ENCODE data around the gene SMIM45.

The SMIM45 gene

DNA sequence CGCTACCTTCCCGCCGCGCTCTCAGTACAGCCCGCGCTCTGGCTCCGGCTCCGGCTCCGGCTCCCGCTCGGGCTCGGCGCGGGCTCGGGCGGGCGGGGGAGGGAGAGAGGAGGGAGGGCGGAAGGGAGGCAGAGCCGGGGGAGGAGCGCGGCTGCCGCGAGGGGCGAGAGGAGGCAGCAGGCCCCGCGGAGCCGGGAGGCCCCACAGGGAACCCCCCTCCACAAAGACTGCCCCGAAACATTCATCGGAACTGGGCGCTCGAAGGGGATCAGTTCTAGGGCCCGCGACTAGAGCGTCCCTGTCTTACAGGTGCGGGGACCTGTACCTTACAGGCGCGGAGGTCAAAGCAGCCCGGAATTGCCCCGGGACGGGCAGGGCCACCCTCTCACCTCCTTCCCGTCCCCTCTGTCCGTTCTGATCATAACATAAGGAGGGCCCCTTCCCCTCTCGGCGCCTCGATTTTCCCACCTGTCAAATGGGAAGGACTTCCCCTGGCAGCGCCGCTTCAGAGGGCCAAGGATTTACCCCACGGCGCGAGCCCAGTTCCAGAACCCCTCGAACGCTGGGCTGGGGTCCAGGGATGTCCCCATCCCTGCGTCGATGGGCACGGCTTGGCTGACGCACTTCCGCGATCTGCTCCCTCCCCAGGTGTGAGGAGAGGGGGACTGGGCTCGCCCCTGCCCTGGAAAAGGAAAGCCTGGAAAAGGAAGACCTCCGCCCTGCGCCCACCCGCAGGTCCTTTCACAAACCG, 36.7 kb upstream of the SMIM45 start, which contains the start of gene SHISA8:
Gene SHISA8 (minus strand): TSS at position 40 of the 751 bp plus-strand sequence. CDS start 407 bp downstream, outside the sequence.
- H3K4me3 ChIP-seq (ENCODE audit: low read length): no peak within 1 kb of the TSS
- no peak for DNase-seq (ENCODE audit: low read depth, low spot score)

DNA sequence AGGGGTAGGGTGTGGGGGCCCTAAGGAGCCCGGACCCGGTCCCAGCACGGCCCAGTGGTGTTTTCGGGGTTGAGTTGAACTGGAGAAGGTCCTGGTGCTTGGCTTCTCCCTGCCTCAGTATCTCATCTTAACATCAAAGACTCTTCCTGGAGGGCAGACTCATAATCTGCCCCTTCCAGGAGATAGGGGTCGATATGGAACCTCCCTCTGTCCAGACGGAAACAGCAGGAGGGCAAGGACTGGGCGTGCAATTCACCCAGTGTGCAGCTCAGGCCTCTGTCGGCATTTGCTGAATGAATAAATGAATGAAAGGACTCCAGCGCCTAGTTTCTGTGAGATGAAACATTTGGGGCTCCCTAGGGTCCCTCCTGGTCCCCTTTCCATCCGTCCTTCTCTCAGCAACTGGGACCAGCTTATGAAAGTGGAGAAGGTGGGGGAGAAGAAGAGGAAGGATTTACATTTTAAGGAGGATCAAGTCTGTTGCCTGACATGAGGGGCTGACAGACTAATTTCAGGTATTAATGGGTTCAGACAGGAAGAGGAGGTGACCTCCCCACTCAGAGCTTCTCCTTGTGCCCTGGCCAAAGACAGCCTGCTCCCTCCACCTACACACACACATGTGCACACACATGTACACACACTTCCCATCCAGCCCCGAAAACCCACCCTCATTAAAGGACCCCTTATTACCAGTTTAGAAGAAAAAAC, 36.0 kb upstream of the SMIM45 start:
- no peak overlapping the region for H3K4me3 ChIP-seq (ENCODE audit: low read length)

DNA sequence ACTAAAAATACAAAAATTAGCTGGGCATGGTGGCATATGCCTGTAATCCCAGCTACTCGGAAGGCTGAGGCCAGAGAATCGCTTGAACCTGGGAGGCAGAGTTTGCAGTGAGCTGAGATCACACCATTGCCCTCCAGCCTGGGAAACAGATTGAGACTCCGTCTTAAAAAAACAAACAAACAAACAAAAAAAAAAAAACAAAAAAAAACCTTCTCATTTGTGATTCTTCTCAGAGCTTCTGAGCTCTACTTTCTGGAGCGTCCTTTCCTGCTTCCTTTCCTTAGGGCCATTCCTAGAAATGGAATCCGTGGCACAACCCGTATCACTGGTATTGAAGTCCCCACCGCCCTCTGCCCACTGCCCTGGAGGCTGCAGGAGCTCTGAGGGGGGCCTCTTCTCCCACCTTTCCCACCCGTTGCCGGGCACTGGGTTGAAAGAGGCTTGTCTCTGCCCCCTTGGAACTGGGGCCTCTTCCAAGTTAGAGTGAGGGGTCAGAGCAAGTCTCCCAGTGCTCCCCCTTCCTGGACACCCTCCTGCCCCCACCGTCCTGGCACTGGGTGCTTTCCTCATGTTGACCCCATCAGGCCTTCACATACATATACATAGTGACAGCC, 35.1 kb upstream of the SMIM45 start:
- no peak overlapping the region for H3K4me3 ChIP-seq (ENCODE audit: low read length)
- DNase-seq (ENCODE audit: low read depth, low spot score): no peak

More for the DNA sequence above, 36.0 kb upstream of the SMIM45 start:
- DNase-seq (ENCODE audit: low read depth, low spot score): no peak

DNA sequence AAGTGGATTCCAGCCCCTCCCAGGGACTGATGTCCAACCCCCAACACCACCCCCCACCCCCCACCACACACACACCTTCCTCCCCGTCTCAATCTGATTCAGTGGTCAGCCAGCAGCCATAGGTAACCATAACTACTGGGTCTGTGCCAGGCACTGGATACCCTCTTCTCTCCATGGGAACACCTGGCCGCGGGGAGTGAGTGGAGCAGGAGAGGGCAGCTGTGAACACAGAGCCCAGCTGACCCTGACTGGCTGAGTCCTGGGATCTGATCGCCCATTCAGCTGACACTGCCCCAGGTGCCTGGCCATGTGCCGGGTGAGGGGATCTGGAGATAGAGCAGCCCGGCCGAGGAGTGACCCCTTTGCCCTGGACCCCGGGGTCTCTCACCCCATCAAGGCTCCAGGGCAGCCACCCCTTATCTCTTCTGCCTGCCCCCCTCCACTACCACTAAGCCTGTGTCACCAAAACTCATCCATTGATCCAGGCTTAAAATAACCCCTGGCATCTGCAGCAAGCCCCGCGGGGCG, 34.5 kb upstream of the SMIM45 start:
- DNase-seq (ENCODE audit: low read depth, low spot score): no peak
- no peak overlapping the region for H3K4me3 ChIP-seq (ENCODE audit: low read length)

DNA sequence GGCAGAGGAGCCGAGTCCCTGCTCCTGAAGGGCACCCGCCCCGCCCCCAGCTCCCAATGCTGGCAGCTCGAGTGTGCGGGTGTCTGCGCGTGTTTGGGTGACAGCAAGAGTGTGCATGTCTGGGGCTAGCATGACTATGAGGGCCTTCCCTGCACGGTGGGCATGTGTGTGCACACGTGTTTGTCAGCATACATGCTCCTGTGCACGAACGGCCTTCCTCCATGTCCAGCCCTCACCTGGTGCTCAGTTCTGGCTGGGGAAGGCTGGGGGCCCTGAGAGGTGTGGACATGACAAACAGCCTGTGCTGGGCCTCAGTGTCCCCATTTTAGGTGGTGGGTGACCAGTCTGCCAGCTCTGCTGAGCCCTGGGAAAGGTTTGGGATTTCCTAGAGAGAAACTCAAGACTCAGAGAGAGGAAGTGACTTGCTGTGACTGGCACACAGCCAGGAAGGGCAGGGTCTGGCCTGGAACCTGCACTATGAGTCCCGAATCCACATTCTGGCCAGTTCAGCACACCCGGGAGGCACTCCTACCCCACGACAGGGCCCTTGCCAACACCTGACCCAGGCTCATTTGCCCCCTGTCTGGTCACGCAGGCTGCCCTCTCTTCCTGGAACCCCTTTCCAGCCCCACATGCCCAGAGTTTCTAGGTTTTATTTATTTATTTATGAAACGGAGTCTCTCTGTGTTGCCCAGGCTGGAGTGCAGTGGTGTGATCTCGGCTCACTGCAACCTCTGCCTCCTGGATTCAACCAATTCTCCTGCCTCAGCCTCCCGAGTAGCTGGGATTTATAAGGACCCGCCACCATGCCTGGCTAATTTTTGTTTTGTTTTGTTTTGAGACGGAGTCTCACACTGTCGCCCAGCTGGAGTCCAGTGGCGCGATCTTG, 33.8 kb upstream of the SMIM45 start:
- DNase-seq (ENCODE audit: low read depth, low spot score): no peak
- no peak overlapping the region for H3K4me3 ChIP-seq (ENCODE audit: low read length)

DNA sequence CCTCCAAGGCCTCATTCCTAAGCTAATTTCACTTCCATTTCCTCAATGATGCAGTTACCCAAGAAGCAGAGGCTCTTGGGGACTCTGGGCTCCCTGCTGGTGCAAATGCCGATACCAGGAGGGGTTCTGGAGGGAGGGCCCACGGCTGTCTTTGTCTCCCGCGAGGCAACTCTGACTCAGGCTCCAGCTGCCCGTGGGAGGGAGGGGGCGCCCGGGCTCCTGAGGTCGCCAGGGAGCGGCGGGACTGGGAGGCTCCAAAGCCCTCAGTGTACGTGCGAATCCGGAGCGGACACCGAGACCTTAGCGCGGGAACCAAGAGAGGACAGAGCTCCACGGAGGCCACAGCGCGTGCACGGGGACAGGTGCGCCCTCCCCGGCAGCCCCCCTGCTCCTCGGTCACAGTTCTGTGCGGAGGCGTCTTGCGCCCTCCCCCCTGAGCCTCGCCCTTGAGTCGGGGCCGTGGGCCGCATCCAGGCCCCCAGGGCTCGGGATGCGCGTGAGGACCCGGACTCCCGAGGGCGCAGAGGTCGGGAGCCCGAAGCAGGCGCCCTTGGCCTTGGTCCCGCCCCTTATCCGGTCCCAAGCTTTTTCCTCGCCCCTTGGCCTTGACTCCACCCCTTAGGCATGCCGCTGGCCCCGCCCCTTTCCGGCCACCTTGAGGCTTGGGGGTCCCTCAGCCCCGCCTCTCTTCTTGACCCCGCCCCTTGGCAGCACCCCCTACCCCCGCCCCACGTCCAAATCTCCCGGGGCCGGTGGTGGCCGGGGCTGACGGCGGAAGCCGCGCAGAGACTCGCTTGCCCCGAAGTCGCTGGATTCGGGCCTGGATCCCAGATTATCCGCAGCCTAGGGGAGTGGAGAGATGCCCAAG, 32.4 kb upstream of the SMIM45 start:
- no peak overlapping the region for H3K4me3 ChIP-seq (ENCODE audit: low read length)
- no peak for DNase-seq (ENCODE audit: low read depth, low spot score)

DNA sequence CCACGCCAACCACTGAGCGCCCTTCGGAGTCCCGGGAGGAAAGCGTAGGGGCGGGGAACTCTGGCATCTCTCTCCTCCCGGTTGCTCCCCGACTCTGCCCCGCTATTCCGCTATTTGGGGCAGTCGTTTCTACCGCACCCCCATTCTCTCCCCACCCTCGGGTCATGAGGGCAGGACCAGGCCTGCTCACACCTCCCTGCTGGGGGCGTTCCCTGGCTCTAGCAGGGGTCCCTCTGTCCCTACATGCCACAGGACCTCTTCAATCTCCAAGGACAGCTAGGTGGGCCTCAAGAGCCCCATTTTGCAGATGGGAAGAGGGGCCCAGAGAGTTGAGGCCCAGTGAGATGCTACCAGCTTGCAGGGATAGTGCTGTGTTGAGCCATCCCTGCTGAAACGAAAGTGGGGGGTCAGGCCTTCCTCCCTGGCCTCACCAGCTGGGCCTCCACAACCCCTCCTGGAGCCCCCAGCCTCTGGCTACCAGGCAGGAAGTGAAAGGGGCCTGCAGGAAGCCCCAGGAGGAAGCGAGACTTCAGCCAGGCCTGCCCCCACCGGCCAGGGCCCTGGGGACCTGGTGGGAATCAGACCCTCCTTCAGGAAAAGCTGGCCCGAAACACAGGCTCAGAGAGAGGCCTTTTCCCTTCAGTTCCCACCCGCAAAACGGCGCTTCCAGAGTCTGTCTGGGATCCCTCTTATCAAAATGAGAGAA, 31.5 kb upstream of the SMIM45 start:
- no peak overlapping the region for H3K4me3 ChIP-seq (ENCODE audit: low read length)
- no peak for DNase-seq (ENCODE audit: low read depth, low spot score)

DNA sequence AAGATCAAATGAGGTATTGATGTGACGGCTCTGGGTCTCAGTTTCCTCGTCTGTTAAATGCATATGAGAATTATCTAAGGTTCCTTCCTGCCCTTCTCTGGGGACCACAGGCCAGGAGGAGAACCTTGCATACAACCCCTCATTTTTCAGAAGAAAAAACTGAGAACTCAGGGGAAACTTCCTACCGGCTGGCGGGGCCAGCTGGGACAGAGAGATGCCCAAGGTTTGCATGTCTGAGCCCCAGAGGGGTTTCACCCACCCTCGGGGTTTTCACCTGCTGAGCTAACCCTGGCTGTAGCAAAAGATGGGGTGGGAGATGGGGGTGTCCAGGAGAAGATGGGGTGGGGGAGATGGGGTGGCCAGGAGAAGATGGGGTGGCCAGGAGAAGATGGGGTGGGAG, 29.6 kb upstream of the SMIM45 start:
- DNase-seq (ENCODE audit: low read depth, low spot score): no peak
- H3K4me3 ChIP-seq (ENCODE audit: low read length): no peak overlapping the region

DNA sequence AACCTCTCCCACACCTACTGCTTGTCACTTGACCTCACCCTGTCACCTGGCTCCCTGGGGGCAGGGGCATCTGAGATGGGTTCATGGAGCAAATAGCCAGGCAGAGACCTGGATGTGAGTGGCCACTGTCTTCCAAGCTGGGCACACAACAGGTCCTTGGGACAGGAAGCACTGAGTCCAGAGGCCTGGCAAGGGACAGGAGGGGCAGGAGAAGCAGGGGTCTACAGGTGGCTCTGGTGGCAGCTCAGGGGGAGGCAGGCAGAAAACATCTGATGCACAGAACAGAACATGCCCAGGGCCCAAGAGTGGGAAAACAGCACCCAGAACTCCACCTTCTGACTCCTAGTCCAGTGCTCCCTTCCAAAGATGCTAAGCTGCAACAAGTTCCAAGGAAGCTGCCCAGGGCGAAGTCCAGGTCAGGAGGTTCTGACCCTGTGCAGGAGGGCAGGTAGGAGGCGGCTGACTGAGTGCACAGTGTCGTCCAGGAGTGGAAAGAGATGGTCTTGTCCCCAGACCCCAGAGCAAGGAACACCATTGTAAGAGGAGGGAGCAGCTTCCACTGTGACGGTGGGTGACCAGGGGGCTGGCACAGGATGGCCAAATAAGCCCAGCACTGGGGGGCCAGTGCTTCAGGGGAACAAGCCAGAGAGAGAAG, 28.9 kb upstream of the SMIM45 start:
- H3K4me3 ChIP-seq (ENCODE audit: low read length): no peak overlapping the region
- DNase-seq (ENCODE audit: low read depth, low spot score): no peak

DNA sequence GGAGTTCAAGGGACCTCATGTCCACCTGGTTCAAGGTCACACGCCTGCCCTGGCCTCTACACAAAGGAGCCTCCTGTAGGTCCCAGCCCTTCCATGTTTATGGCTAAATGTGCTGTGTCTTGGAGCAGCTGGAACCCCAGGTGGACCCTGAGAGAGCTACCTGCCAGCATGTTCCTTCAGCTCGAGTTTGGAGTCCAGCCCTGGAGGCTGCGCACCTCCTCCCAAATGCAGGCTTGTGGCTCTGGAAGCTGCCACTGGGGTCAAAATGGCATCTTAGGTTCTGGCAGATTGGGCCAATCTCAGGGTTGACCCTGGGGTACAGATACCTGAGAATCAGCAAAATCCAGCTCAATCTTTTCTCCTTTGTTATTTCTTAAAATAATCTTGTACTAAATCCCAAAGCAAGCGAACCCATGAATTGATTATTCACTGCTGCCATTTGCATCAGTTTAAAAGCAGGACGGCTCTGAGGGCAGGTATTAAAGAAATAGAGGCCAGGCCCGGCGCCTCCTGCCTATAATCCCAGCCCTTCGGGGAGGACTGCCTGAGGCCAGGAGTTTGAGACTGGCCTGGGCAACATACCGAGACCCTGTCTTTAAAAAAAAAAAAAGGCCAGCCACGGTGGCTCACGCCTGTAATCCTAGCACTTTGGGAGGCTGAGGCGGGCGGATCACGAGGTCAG, 28.2 kb upstream of the SMIM45 start:
- DNase-seq (ENCODE audit: low read depth, low spot score): no peak
- H3K4me3 ChIP-seq (ENCODE audit: low read length): no peak overlapping the region

DNA sequence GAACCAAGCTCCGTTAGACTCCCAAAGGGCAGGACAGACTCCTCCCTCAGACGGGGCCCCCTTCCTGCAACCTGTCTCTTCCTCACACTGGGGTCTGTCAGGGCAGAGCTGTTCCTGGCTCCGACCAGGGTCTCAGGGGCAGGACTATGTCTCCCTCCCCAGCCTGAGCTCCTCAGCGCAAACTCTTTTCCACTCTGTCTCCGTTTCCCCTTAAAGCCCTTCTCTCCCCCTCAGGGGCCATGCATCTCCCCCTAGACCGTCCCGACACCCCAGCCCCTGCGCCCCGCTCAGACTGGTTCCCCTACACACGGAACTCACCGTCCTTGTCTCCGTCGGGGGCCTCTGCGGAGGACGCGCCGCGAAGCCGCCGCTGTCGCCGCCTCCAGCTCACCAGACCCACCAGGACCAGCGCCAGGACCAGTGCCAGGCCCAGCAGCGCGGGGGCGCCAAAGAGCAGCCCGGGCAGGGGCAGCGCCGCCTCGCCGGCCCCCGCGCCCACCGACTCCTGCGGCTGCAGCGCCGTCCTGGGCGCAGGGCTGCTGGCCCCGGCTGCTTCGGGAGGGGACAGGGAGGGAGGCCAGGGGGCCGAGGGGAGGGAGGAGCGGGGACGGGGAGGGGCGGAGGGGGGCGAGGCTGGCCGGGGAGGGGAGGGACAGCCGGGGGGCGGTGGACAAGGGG, 26.0 kb upstream of the SMIM45 start:
- DNase-seq (ENCODE audit: low read depth, low spot score): no peak

DNA sequence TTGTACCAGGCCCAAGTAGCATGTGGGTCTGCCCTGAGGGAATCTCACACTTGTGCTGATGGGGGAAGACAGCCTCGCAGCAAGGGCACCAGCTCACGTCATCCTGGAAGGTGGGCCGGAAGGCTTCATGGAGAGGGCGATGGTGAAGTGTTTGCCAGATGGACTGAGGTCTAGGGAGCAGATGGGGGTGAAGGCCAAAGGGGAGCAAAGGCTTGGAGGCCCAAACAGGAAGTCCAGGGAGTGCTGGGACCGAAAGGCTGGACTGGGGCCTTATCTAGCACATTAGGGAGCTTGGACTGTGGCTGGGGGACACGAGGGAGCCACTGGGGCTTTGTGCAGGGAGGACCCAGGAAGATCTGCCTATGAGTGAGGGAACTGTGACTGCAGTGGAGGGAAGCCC, 24.1 kb upstream of the SMIM45 start:
- DNase-seq (ENCODE audit: low read depth, low spot score): no peak
- no peak overlapping the region for H3K4me3 ChIP-seq (ENCODE audit: low read length)

More for the DNA sequence above, 26.0 kb upstream of the SMIM45 start:
- H3K4me3 ChIP-seq (ENCODE audit: low read length): peak overlapping the region; percentile 3; the same call in 1 of the 2 replicates

DNA sequence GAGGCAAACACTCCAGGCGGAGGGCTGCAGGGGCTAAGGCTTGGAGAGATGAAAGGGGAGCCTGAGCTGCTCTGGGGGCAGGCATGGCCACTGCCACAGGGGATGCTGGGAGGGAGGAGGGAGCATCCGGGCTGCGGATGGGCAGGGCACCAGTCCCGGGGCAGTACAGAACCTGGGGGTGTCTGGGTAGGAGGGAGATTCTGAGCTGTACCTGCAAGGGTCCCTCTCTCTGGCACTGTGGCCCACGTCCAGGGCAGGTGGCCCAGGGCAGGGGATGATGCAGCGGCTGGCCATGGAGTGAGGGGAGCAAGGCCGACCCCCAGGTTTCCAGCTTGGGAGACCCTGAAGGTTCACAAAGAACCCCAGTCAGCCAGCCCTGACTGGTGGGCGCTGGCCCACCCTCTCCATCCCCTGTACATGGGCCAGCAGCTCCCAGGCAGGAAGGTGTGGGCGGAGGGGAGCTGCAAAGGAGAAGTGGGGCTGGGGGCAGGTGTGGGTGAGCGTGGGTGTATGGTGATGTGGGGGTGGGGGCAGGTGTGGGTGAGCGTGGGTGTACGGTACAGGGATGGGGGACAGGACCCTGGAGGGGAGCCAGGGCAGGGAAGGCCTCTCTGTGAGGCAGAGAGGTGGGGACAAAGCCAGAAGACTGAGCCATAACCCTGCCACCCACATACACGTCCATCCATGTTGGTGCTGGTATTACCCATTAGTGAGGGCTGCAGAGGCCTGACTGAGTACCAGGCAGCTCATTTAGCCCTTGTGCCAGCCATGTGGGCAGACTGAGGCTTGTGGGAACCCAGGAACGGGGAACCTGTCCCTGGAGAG, 23.1 kb upstream of the SMIM45 start:
- no peak overlapping the region for H3K4me3 ChIP-seq (ENCODE audit: low read length)

DNA sequence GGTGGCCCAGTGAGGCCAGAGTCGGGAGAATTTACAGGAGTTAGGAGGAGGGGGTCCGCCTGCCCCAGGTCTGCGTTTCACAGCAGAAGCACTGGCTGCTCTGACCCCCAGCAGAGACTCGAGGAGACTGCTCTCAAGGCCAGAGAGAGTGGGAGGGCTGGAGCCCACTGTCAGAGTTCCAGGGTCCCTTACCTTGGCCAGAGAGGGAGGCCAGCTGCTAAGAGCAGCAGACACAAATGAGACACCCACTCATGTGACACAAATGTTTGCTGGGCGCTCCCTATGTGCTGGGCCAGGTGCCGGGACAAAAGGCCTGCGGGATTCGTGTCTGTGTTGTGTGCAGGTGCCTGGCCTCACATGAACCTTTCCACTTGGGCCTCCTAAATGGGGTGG, 22.5 kb upstream of the SMIM45 start:
- no peak overlapping the region for H3K4me3 ChIP-seq (ENCODE audit: low read length)
- no peak for DNase-seq (ENCODE audit: low read depth, low spot score)

More for the DNA sequence above, 23.1 kb upstream of the SMIM45 start:
- DNase-seq (ENCODE audit: low read depth, low spot score): no peak

DNA sequence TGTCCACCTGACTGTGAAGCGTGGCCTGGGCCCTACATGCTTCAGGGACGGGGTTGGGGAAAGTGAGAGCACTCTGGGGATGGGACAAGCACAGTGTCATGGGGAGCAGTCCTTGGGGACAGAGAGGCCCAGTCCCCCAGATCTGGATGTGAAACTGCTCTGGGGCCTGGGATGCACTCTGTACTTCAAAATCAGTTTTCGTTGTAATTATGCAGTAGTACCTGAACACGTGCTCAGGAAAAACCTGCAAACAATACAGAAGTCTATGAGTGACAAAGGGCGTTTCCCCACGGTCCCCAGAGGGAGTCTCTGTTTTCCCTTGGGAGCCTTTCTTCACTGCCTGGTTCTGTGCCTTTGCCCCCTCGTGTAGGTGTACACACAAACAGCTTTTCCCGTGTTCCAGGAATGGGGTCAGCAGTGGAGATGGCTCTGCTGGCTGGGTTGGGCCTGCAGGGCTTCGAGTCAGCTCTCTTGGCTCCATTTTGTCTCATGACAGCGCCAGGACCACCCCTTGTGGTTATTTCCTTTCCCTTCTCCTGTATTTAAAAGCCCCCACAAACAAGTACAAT, 20.2 kb upstream of the SMIM45 start:
- DNase-seq (ENCODE audit: low read depth, low spot score): no peak
- H3K4me3 ChIP-seq (ENCODE audit: low read length): no peak overlapping the region

Data from Jurkat, Clone E6-1 (cell line).